Upper lobe of left lung (tissue), 6 donors: Measurements from ENCODE around the gene NUP210L. TPM values are rescaled to one million over a fixed set of nuclear protein-coding genes. Genes with fewer than 3 reads are reported as not detected.

Source experiments
- ATAC-seq, 2 donors: fragments of 200-7000 bp; cut with Tn5 transposase; one replicate each; pipeline ENCODE4 v1.9.1; 2022; ENCODE audit warnings: mild to moderate bottlenecking in 2 of 2, moderate library complexity in 2 of 2; ENCODE audit not compliant: low FRiP score in 2 of 2
- DNase-seq, 2 donors: peaks; one replicate each; pipeline ENCODE4 v3.0.0-alpha.2; 2019 to 2020
- H3K27ac ChIP-seq, 4 donors: fragments of 200-600 bp; sonication (generic); one replicate each; pipeline ENCODE4 v1.5.1; 2016 to 2019
- H3K27me3 ChIP-seq, 4 donors: fragments of 200-600 bp; sonication (generic); one replicate each; pipeline ENCODE4 v1.5.1; 2017 to 2019
- H3K36me3 ChIP-seq, 4 donors: fragments of 200-600 bp; sonication (generic); one replicate each; pipeline ENCODE4 v1.5.1; 2016 to 2019
- H3K4me1 ChIP-seq, 4 donors: fragments of 200-600 bp; sonication (generic); one replicate each; pipeline ENCODE4 v1.5.1; 2018 to 2019
- H3K4me3 ChIP-seq, 4 donors: fragments of 200-600 bp; sonication (generic); one replicate each; pipeline ENCODE4 v1.5.1; 2017 to 2019; ENCODE audit warnings: mild to moderate bottlenecking in 2 of 4, moderate library complexity in 1 of 4
- H3K9me3 ChIP-seq, 4 donors: fragments of 200-600 bp; sonication (generic); one replicate each; pipeline ENCODE4 v1.5.1; 2018 to 2019
- EP300 ChIP-seq, 4 donors: sonication (generic); formaldehyde crosslinking; IDR thresholded peaks; one replicate each; pipeline ENCODE4 v1.5.1; 2017; ENCODE audit warnings: antibody characterized with exemption in 4 of 4, control low read depth in 2 of 4
- POLR2A ChIP-seq, 4 donors: fragments of 450-650 bp; IDR thresholded peaks; one replicate each; pipeline ENCODE4 v1.5.1; 2016 to 2017; ENCODE audit warnings: antibody characterized with exemption in 4 of 4, mild to moderate bottlenecking in 2 of 4
- POLR2AphosphoS5 ChIP-seq, 2 donors: sonication (generic); formaldehyde crosslinking; IDR thresholded peaks; one replicate each; pipeline ENCODE4 v1.5.1; 2017; ENCODE audit warnings: antibody characterized with exemption in 2 of 2
- WGBS, 2 donors: methylation state at CpG; one replicate each; pipeline ENCODE4 v1.1.5; 2017 to 2018; 5-methylcytosine and 5-hydroxymethylcytosine counted together
- total RNA-seq, 6 donors: library from RNA; depleted of rRNA in 4 of 6; stranded (reverse); fragments of >200 nt in 4 of 6; gene quantifications; one replicate each; pipeline versions ENCODE4 v1.1.0 to v1.2.1, GENCODE V29; 2016 to 2021
- TF ChIP-seq, protein P1 (sequence below), 6 experiments: fragments of 450-650 bp in 4 of 6; fragments of 200-600 bp in 2 of 6; sonication (generic) in 2 of 6; IDR thresholded peaks; one replicate each; pipeline ENCODE4 v1.5.1; 2016 to 2019; ENCODE audit warnings: antibody characterized with exemption in 6 of 6
- donor health status: DM: no; HTN: no; CAD: no; lungs with moderate emphysema.
- donor health status: DM: no; HTN: yes; CAD: no; lungs with severe emphysema.

The NUP210L gene
- total RNA-seq, 6 donors from 2014 or later = 0.11 to 0.91 (median 0.30) TPM; not detected in 2

DNA sequence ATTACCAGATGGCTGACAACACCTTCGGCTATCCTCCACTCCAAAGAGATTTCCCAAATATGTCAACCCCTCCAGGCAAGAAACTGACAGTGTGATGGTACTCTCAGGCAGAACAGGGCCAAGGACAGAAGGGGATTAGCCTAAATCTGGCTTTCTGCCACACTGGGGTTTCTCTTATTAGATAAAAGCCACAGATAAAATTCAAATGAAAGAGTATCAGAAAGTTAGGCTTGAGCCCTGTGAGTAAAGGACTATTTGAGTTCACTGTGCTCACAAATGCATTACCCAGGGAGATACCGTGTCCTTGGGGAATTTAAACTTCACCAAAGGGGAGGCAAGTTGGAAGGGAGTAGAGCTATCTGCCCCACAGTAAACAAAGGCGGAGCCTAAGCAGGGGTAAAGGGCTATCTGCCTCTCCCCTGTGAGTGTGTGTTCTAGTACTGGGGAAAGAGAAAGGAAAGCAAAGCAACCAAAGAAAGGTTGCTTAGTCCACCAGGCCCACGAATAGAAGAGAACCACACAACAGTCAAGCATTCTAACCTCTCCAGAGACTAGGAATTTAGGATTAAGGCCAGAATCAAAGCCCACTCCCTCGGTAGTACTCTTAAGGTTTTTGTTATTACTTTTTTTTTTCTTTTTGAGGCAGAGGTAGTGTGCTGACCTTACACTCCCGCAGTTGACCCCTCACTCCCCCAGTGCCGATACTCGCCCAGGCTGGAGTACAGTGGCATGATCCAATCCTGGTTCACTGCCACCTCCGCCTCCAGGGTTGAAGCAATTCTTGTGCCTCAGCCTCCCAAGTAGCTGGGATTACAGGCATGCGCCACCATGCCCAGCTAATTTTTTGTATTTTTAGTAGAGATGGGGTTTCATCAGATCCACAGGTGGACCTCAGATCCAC, 24.3 kb upstream of the NUP210L start:
- Histone ChIP-seq H3K4me1 (peaks cover 65 to 78% (median 71%) of the 10 kb centered on the region in 4 donors), H3K9me3 (no peaks in the 10 kb centered on the region), H3K27ac (peak overlapping the region; percentile 32 to 98 (median 70)), H3K4me3 (peak overlapping the region in 1 of 4 donors; percentile 76), H3K27me3 (no peaks in the 10 kb centered on the region), H3K36me3 (peaks cover 3 to 39% (median 14%) of the 10 kb centered on the region in 4 donors)
- ATAC-seq (no peak), DNase-seq (no peak)
- TF ChIP-seq POLR2AphosphoS5 (IDR thresholded peaks at IDR 0.05) (no peak), POLR2A (IDR thresholded peaks at IDR 0.05) (no peak), EP300 (IDR thresholded peaks at IDR 0.05) (no peak)
- TF ChIP-seq, protein P1, sequence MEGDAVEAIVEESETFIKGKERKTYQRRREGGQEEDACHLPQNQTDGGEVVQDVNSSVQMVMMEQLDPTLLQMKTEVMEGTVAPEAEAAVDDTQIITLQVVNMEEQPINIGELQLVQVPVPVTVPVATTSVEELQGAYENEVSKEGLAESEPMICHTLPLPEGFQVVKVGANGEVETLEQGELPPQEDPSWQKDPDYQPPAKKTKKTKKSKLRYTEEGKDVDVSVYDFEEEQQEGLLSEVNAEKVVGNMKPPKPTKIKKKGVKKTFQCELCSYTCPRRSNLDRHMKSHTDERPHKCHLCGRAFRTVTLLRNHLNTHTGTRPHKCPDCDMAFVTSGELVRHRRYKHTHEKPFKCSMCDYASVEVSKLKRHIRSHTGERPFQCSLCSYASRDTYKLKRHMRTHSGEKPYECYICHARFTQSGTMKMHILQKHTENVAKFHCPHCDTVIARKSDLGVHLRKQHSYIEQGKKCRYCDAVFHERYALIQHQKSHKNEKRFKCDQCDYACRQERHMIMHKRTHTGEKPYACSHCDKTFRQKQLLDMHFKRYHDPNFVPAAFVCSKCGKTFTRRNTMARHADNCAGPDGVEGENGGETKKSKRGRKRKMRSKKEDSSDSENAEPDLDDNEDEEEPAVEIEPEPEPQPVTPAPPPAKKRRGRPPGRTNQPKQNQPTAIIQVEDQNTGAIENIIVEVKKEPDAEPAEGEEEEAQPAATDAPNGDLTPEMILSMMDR (IDR thresholded peaks at IDR 0.05) = no peak
- WGBS, 2 donors = 66% methylated on average over 10 of the region's 10 CpGs

GRCh38 chr1:154178013-154178412, 23.1 kb upstream of the NUP210L start:
- H3K36me3 ChIP-seq = peaks cover 10 to 51% (median 24%) of the 10 kb centered on the region in 4 donors
- no peaks in the 10 kb centered on the region for H3K9me3 ChIP-seq
- TF ChIP-seq EP300 (IDR thresholded peaks at IDR 0.05) = no peak
- TF ChIP-seq, protein P1 (IDR thresholded peaks at IDR 0.05) = no peak
- TF ChIP-seq POLR2AphosphoS5 (IDR thresholded peaks at IDR 0.05) = no peak
- TF ChIP-seq POLR2A (IDR thresholded peaks at IDR 0.05) = no peak
- no peaks in the 10 kb centered on the region for H3K27me3 ChIP-seq
- DNase-seq (no peak), ATAC-seq (no peak)
- 29 to 71% methylated on average over 2 of the region's 2 CpGs for WGBS, 2 donors
- H3K27ac ChIP-seq = peak overlapping the region; percentile 4 to 98 (median 60)
- H3K4me1 ChIP-seq = peaks cover 65 to 71% (median 67%) of the 10 kb centered on the region in 4 donors
- H3K4me3 ChIP-seq = no peak overlapping the region

- Histone ChIP-seq H3K27ac (peak overlapping the region; percentile 26 to 71 (median 63)), H3K4me3 (peak overlapping the region in 1 of 4 donors; percentile 0), H3K36me3 (peaks cover 25 to 67% (median 41%) of the 10 kb centered on the region in 4 donors), H3K4me1 (peaks cover 60 to 61% (median 61%) of the 10 kb centered on the region in 4 donors), H3K27me3 (no peaks in the 10 kb centered on the region), H3K9me3 (no peaks in the 10 kb centered on the region)
- 13 to 18% methylated on average over 2 of the region's 2 CpGs for WGBS, 2 donors
- DNase-seq (no peak), ATAC-seq (peak in 1 of 2 donors; percentile 69)
- no peak for TF ChIP-seq POLR2A (IDR thresholded peaks at IDR 0.05)
- no peak for TF ChIP-seq POLR2AphosphoS5 (IDR thresholded peaks at IDR 0.05)
- TF ChIP-seq, protein P1 (IDR thresholded peaks at IDR 0.05) = no peak
- TF ChIP-seq EP300 (IDR thresholded peaks at IDR 0.05) = no peak
Measured at GRCh38 chr1:154176337-154176736, 21.5 kb upstream of the NUP210L start.

DNA sequence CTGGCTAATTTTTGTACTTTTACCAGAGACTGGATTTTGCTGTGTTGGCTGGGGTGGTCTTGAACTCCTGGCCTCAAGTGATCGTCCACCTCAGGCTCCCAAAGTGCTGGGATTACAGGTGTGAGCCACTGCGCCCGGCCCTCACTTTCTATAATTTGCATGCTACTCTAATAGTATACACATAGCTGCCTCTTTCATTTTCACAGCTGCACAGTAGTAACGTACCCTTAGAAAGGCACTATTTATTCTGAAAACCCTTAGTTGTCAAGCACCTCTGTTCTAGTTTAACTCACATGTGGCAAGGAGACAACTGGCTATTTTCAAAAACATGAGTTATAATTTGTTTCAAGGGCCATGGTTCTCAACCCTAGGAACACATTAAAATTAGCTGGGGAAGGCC, 19.8 kb upstream of the NUP210L start:
- WGBS, 2 donors = 91 to 96% methylated on average over 4 of the region's 4 CpGs
- H3K4me1 ChIP-seq = peaks cover 44 to 51% (median 44%) of the 10 kb centered on the region in 4 donors
- H3K4me3 ChIP-seq = no peak overlapping the region
- TF ChIP-seq EP300 (IDR thresholded peaks at IDR 0.05) (no peak), POLR2A (IDR thresholded peaks at IDR 0.05) (no peak), POLR2AphosphoS5 (IDR thresholded peaks at IDR 0.05) (no peak)
- TF ChIP-seq, protein P1 (IDR thresholded peaks at IDR 0.05) = no peak
- ATAC-seq (no peak), DNase-seq (no peak)
- no peak overlapping the region for H3K27ac ChIP-seq
- H3K9me3 ChIP-seq = no peaks in the 10 kb centered on the region
- no peaks in the 10 kb centered on the region for H3K27me3 ChIP-seq
- H3K36me3 ChIP-seq = peaks cover 42 to 78% (median 58%) of the 10 kb centered on the region in 4 donors
